Stomach (tissue), 9 donors: ENCODE results near the gene CLSTN2. TPM values are rescaled to one million over a fixed set of nuclear protein-coding genes. Genes with fewer than 3 reads are reported as not detected.

Experiments used
- DNase-seq, 2 donors: peaks; one replicate each; pipeline versions ENCODE4 v3.0.0 to v3.0.0-alpha.2; 2013 to 2019
- H3K27ac ChIP-seq, 5 donors: fragments of 200-600 bp in 4 of 5; sonication (generic) in 4 of 5; one replicate each; pipeline ENCODE4 v1.5.1; 2013 to 2019; ENCODE audit warnings: mild to moderate bottlenecking in 1 of 5, moderate library complexity in 1 of 5
- H3K27me3 ChIP-seq, 3 donors: fragments of 200-600 bp; sonication (generic); one replicate each; pipeline ENCODE4 v1.5.1; 2017 to 2019; ENCODE audit warnings: mixed run types in 1 of 3
- H3K36me3 ChIP-seq, 4 donors: fragments of 200-600 bp; sonication (generic); 1 replicate in 3 of 4; 2 replicates in 1 of 4; pipeline ENCODE4 v1.5.1; 2016 to 2019
- H3K4me1 ChIP-seq, 4 donors: fragments of 200-600 bp; sonication (generic); one replicate each; pipeline ENCODE4 v1.5.1; 2016 to 2019
- H3K4me3 ChIP-seq, 4 donors: fragments of 200-600 bp; sonication (generic) in 3 of 4; one replicate each; pipeline ENCODE4 v1.5.1; 2016 to 2019; ENCODE audit warnings: mild to moderate bottlenecking in 1 of 4
- H3K9me3 ChIP-seq, 4 donors: fragments of 200-600 bp; sonication (generic); one replicate each; pipeline ENCODE4 v1.5.1; 2016 to 2019
- CTCF ChIP-seq, 7 experiments: fragments of 450-650 bp in 4 of 7; fragments of 200-600 bp in 3 of 7; sonication (generic) in 3 of 7; IDR thresholded peaks; one replicate each; pipeline ENCODE4 v1.5.1; 2016 to 2019; ENCODE audit warnings: antibody characterized with exemption in 7 of 7, control low read depth in 2 of 7, mild to moderate bottlenecking in 1 of 7
- EP300 ChIP-seq: sonication (generic); formaldehyde crosslinking; IDR thresholded peaks from one replicate; pipeline ENCODE4 v1.6.1; 2017; ENCODE audit warnings: antibody characterized with exemption
- POLR2A ChIP-seq, 4 donors: fragments of 450-650 bp; IDR thresholded peaks; one replicate each; pipeline ENCODE4 v1.6.1; 2016; ENCODE audit warnings: antibody characterized with exemption in 4 of 4, control low read depth in 2 of 4, mild to moderate bottlenecking in 1 of 4, moderate library complexity in 1 of 4
- POLR2AphosphoS5 ChIP-seq, 3 donors: sonication (generic); formaldehyde crosslinking; IDR thresholded peaks; one replicate each; pipeline ENCODE4 v1.6.1; 2016; ENCODE audit warnings: antibody characterized with exemption in 3 of 3
- WGBS, 5 donors: extraction: QIAGEN DNeasy Blood & Tissue Kit in 3 of 5; methylation state at CpG; one replicate each; pipeline versions ENCODE4 v1.1.5 to v1.1.7; 2013 to 2018; 5-methylcytosine and 5-hydroxymethylcytosine counted together
- intact Hi-C: fragments of 100-400 bp; cut with DNase I; formaldehyde crosslinking; loops from one replicate; pipeline ENCODE4 v1.15.1; 2023; ENCODE audit warnings: low total_unique reads
- polyA plus RNA-seq, 3 donors: library from polyadenylated mRNA; stranded (reverse); fragments of 200-250 nt; gene quantifications; one replicate each; pipeline ENCODE4 v1.2.3, GENCODE V29; 2013
- total RNA-seq, 5 donors: library from RNA; depleted of rRNA; stranded (reverse); fragments of >200 nt; gene quantifications; one replicate each; pipeline versions ENCODE4 v1.1.0 to v1.2.3, GENCODE V29; 2014 to 2016
- donor health status: healthy with polysubstance abuse.
- donor health status: Bipolar disorder and iron deficiency.
- donor health status: healthy.

CLSTN2 gene
- total and polyA plus RNA-seq, 8 donors = 0.10 to 5.4 (median 1.7) TPM

GRCh38 chr3:140067487-140067886 is 132.5 kb downstream of the CLSTN2 start:
- intact Hi-C loops = no loop called here
- no peaks in the 10 kb centered on the region for H3K36me3 ChIP-seq
- peaks cover 0 to 6% (median 0%) of the 10 kb centered on the region in 4 donors for H3K9me3 ChIP-seq
- H3K4me3 ChIP-seq = no peak overlapping the region
- DNase-seq = no peak
- no peaks in the 10 kb centered on the region for H3K27me3 ChIP-seq
- WGBS, 5 donors = 69 to 79% (median 76%) methylated on average over 3 of the region's 3 CpGs
- TF ChIP-seq CTCF (IDR thresholded peaks at IDR 0.05) (no peak), EP300 (no peak), POLR2A (IDR thresholded peaks at IDR 0.05) (no peak), POLR2AphosphoS5 (IDR thresholded peaks at IDR 0.05) (no peak)
- H3K4me1 ChIP-seq = no peaks in the 10 kb centered on the region
- H3K27ac ChIP-seq = no peak overlapping the region

GRCh38 chr3:140068494-140069017 is 133.6 kb downstream of the CLSTN2 start:
- intact Hi-C loops = no loop called here
- Histone ChIP-seq H3K36me3 (no peaks in the 10 kb centered on the region), H3K27ac (no peak overlapping the region), H3K4me1 (no peaks in the 10 kb centered on the region), H3K9me3 (peaks cover 0 to 6% (median 0%) of the 10 kb centered on the region in 4 donors), H3K27me3 (no peaks in the 10 kb centered on the region), H3K4me3 (no peak overlapping the region)
- DNase-seq = no peak
- TF ChIP-seq POLR2AphosphoS5 (IDR thresholded peaks at IDR 0.05) (no peak), POLR2A (IDR thresholded peaks at IDR 0.05) (no peak), CTCF (IDR thresholded peaks at IDR 0.05) (no peak), EP300 (no peak)

- Histone ChIP-seq H3K27ac (no peak overlapping the region), H3K9me3 (no peaks in the 10 kb centered on the region), H3K27me3 (no peaks in the 10 kb centered on the region), H3K36me3 (no peaks in the 10 kb centered on the region), H3K4me1 (no peaks in the 10 kb centered on the region), H3K4me3 (no peak overlapping the region)
- DNase-seq = no peak
- 83 to 92% (median 84%) methylated on average over 3 of the region's 3 CpGs for WGBS, 5 donors
- TF ChIP-seq EP300 = no peak
- no peak for TF ChIP-seq POLR2AphosphoS5 (IDR thresholded peaks at IDR 0.05)
- no peak for TF ChIP-seq CTCF (IDR thresholded peaks at IDR 0.05)
- no peak for TF ChIP-seq POLR2A (IDR thresholded peaks at IDR 0.05)
- intact Hi-C loops = no loop called here
Measured at GRCh38 chr3:140073278-140074045, 138.5 kb downstream of the CLSTN2 start.

GRCh38 chr3:140076552-140076951 is 141.6 kb downstream of the CLSTN2 start:
- no peak for DNase-seq
- Histone ChIP-seq H3K27ac (no peak overlapping the region), H3K27me3 (no peaks in the 10 kb centered on the region), H3K4me1 (no peaks in the 10 kb centered on the region), H3K4me3 (no peak overlapping the region), H3K9me3 (no peaks in the 10 kb centered on the region), H3K36me3 (no peaks in the 10 kb centered on the region)
- WGBS, 5 donors = 67 to 80% (median 75%) methylated on average over 3 of the region's 3 CpGs
- intact Hi-C loops = no loop called here
- TF ChIP-seq EP300 (no peak), CTCF (IDR thresholded peaks at IDR 0.05) (no peak), POLR2A (IDR thresholded peaks at IDR 0.05) (no peak), POLR2AphosphoS5 (IDR thresholded peaks at IDR 0.05) (no peak)
